ENCODE results near the gene F11R.
"Not testable (repeated sequence)": the region's sequence is repeated elsewhere in the genome, so short reads cannot be mapped to it uniquely, and the experiment has no call there.

F11R gene

GRCh38 chr1:161020509-161021164, at the start of gene F11R:
TSS of gene F11R (minus strand) at chr1:161021152. CDS start at chr1:161021073, 79 bp downstream.
- DNase-seq: no peak

- DNase-seq: peak; percentile 74
These were observed 48.8 kb upstream of the F11R start, which contains the start of gene ARHGAP30 for GRCh38 chr1:161069731-161070270. TSS of gene ARHGAP30 (minus strand) at chr1:161069891. CDS start at chr1:161069624, 267 bp downstream.

- DNase-seq: no peak
These were observed 48.3 kb upstream of the F11R start for GRCh38 chr1:161069241-161069640.

- DNase-seq: peak; percentile 74
These were observed 47.6 kb upstream of the F11R start for GRCh38 chr1:161068306-161069234.

- DNase-seq: no peak
These were observed 45.7 kb upstream of the F11R start for GRCh38 chr1:161066694-161067093.

- DNase-seq: not testable (repeated sequence)
These were observed 44.7 kb upstream of the F11R start for GRCh38 chr1:161065681-161066080.

- DNase-seq: not testable (repeated sequence)
These were observed 43.0 kb upstream of the F11R start for GRCh38 chr1:161063936-161064335.

- no peak for DNase-seq
These were observed 40.5 kb upstream of the F11R start for GRCh38 chr1:161061419-161061818.

GRCh38 chr1:161059293-161059692, 38.3 kb upstream of the F11R start:
- DNase-seq: no peak

GRCh38 chr1:161054805-161055204, 33.9 kb upstream of the F11R start:
- DNase-seq: no peak

GRCh38 chr1:161054232-161054631, 33.3 kb upstream of the F11R start:
- no peak for DNase-seq

- no peak for DNase-seq
These were observed 31.9 kb upstream of the F11R start for GRCh38 chr1:161052899-161053298.

- DNase-seq: no peak
These were observed 30.3 kb upstream of the F11R start for GRCh38 chr1:161051219-161051618.

GRCh38 chr1:161048949-161049722, 28.2 kb upstream of the F11R start:
- DNase-seq: no peak

- DNase-seq: no peak
These were observed 26.8 kb upstream of the F11R start for GRCh38 chr1:161047436-161048420.

GRCh38 chr1:161046605-161047228, 25.8 kb upstream of the F11R start:
- no peak for DNase-seq

- DNase-seq: peak; percentile 98
These were observed 25.0 kb upstream of the F11R start, which contains the start of gene USF1 for GRCh38 chr1:161045736-161046604. TSS of gene USF1 (minus strand) at chr1:161045977. CDS start at chr1:161043275, 2,702 bp downstream.

GRCh38 chr1:161044908-161045735, 24.2 kb upstream of the F11R start:
- peak; percentile 78 for DNase-seq

- no peak for DNase-seq
These were observed 23.6 kb upstream of the F11R start for GRCh38 chr1:161044535-161044907.

All from femur (tissue), 1 donor.